PFSK-1 (cell line): ENCODE measurements around the gene TSPAN16.

ENCODE experiments used
- POLR2AphosphoS5 ChIP-seq: IDR thresholded peaks from 2 replicates; pipeline ENCODE4 v1.6.1; 2012; ENCODE audit warnings: low read depth, mild to moderate bottlenecking, control low read depth, low read length, moderate library complexity
- REST ChIP-seq, 2 experiments: IDR thresholded peaks; 2 replicates each; pipeline versions ENCODE4 v1.6.1 to v1.8.0; 2011 to 2012; ENCODE audit warnings: low read depth in 2 of 2, low read length in 2 of 2, control low read depth in 1 of 2, inconsistent platforms in 1 of 2, mild to moderate bottlenecking in 1 of 2, moderate library complexity in 1 of 2; ENCODE audit not compliant: insufficient read depth in 1 of 2
- TAF1 ChIP-seq: IDR thresholded peaks from 2 replicates; pipeline ENCODE4 v1.6.1; 2012; ENCODE audit warnings: low read length, control low read depth, borderline replicate concordance; ENCODE audit not compliant: insufficient read depth

GRCh38 chr19:11257846-11258380 lies 38.0 kb upstream of the TSPAN16 start:
- no peak for TF ChIP-seq TAF1
- no peak for TF ChIP-seq POLR2AphosphoS5
- no peak for TF ChIP-seq REST (IDR thresholded peaks at IDR 0.05; ENCODE audit: insufficient read depth in 1 of 2, low read depth in 2 of 2, low read length in 2 of 2)
